ENCODE results near the gene ERI3.
"Not testable (repeated sequence)": the region's sequence is repeated elsewhere in the genome, so short reads cannot be mapped to it uniquely, and the experiment has no call there.

ERI3 gene

DNA sequence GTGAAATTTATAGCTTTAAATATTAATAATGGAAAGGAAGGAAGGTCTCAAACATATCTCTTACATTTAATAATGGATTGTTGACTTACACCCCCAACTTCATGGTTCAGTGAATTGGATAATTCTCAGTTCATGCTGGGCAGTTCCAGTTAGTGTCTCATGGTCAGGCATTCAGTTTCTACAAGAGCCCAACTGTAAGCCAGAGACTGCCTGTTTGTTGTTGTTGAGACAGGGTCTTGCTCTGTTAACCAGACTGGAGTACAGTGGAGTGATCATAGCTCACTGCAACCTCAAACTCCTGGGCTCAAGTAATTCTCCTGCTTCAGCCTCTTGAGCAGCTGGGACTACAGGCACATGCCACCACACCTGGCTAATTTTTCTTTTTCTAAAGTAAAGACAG is 146.8 kb downstream of the ERI3 start:
- no peak for DNase-seq (ENCODE audit: low spot score)

GRCh38 chr1:44206545-44206944 is 148.5 kb downstream of the ERI3 start:
- DNase-seq (ENCODE audit: low spot score): not testable (repeated sequence)

GRCh38 chr1:44200336-44200735 is 154.7 kb downstream of the ERI3 start:
- no peak for DNase-seq (ENCODE audit: low spot score)

- no peak for DNase-seq (ENCODE audit: low spot score)
Observed at GRCh38 chr1:44174630-44175029, 180.4 kb downstream of the ERI3 start.

All from pons (tissue), 1 donor.